Caco-2 (cell line): ENCODE results near the gene CFD. TPM values are rescaled to one million over a fixed set of nuclear protein-coding genes. Genes with fewer than 3 reads are reported as not detected.

Experiments used
- BruUV-seq: library from RNA; stranded (reverse); fragments of 400-500 nt; replicated peaks from 2 replicates; lab custom pipeline; 2021; lab: Mats Ljungman, UMichigan
- CTCF ChIA-PET: fragments of 300-600 bp; sonication (Branson Sonifier 250); formaldehyde crosslinking; loops from one replicate; lab custom pipeline; 2022; ENCODE audit warnings: antibody characterized with exemption; lab: Charles Lee
- POLR2A ChIA-PET: fragments of 300-600 bp; sonication (Branson Sonifier 250); formaldehyde crosslinking; loops from one replicate; lab custom pipeline; 2022; ENCODE audit warnings: antibody characterized with exemption; lab: Charles Lee
- DNase-seq, 2 experiments: peaks; one replicate each; pipeline versions ENCODE4 v3.0.0 to v3.0.0-alpha.2; 2020 to 2022
- H3K27me3 ChIP-seq: replicated peaks from 2 replicates; pipeline ENCODE4 v1.6.0; 2011; ENCODE audit warnings: low read length; ENCODE audit not compliant: control insufficient read depth, insufficient read depth
- H3K36me3 ChIP-seq: 2 replicates; pipeline ENCODE4 v1.5.1; 2011; ENCODE audit warnings: low read length; ENCODE audit not compliant: control insufficient read depth, insufficient read depth
- H3K4me1 ChIP-seq: fragments of 250-450 bp; sonication (Bioruptor Pico); 2 replicates; pipeline ENCODE4 v1.5.1; 2020; ENCODE audit warnings: mild to moderate bottlenecking
- H3K4me3 ChIP-seq: 2 replicates; pipeline ENCODE4 v1.5.1; 2011; ENCODE audit warnings: low read depth, mild to moderate bottlenecking, control low read depth, low read length
- H3K9me3 ChIP-seq: fragments of 250-450 bp; sonication (Bioruptor Pico); 2 replicates; pipeline ENCODE4 v1.5.1; 2020; ENCODE audit warnings: mild to moderate bottlenecking, moderate library complexity
- H3K27ac Mint-ChIP-seq: one replicate; pipeline ENCODE4 v1.8.0; 2022; ENCODE audit warnings: mixed read lengths; ENCODE audit not compliant: unreplicated experiment
- H3K27me3 Mint-ChIP-seq: one replicate; pipeline ENCODE4 v1.8.0; 2022; ENCODE audit warnings: mixed read lengths; ENCODE audit not compliant: insufficient read depth, unreplicated experiment
- H3K36me3 Mint-ChIP-seq: one replicate; pipeline ENCODE4 v1.8.0; 2022; ENCODE audit warnings: mild to moderate bottlenecking, mixed read lengths; ENCODE audit not compliant: insufficient read depth, unreplicated experiment
- H3K4me1 Mint-ChIP-seq: one replicate; pipeline ENCODE4 v1.8.0; 2022; ENCODE audit warnings: low read depth, mixed read lengths; ENCODE audit not compliant: unreplicated experiment
- H3K4me3 Mint-ChIP-seq: one replicate; pipeline ENCODE4 v1.8.0; 2022; ENCODE audit warnings: mild to moderate bottlenecking, moderate library complexity, mixed read lengths; ENCODE audit not compliant: unreplicated experiment
- H3K9me3 Mint-ChIP-seq: one replicate; pipeline ENCODE4 v1.8.0; 2022; ENCODE audit warnings: mixed read lengths; ENCODE audit not compliant: unreplicated experiment
- intact Hi-C: fragments of 100-400 bp; cut with micrococcal nuclease; formaldehyde crosslinking; loops from one replicate; pipeline ENCODE4 v1.10.0; 2022; ENCODE audit not compliant: unreplicated experiment
- total RNA-seq: library from RNA; stranded (reverse); gene quantifications from 2 replicates; pipeline ENCODE4 v1.2.3, GENCODE V29; 2022
- TF ChIP-seq, protein P1 (sequence below), 2 experiments: fragments of 200-600 bp in 1 of 2; IDR thresholded peaks; 1 replicate in 1 of 2; 2 replicates in 1 of 2; pipeline versions ENCODE4 v1.5.1 to v1.8.0; 2011 to 2022; ENCODE audit warnings: antibody characterized with exemption in 1 of 2, control low read depth in 1 of 2, inconsistent platforms in 1 of 2, low read depth in 1 of 2, low read length in 1 of 2, mild to moderate bottlenecking in 1 of 2, moderate library complexity in 1 of 2; ENCODE audit not compliant: insufficient read depth in 1 of 2, severe bottlenecking in 1 of 2, unreplicated experiment in 1 of 2

Gene CFD
- total RNA-seq, 1 experiment from 2014 or later: 6.1 TPM

DNA sequence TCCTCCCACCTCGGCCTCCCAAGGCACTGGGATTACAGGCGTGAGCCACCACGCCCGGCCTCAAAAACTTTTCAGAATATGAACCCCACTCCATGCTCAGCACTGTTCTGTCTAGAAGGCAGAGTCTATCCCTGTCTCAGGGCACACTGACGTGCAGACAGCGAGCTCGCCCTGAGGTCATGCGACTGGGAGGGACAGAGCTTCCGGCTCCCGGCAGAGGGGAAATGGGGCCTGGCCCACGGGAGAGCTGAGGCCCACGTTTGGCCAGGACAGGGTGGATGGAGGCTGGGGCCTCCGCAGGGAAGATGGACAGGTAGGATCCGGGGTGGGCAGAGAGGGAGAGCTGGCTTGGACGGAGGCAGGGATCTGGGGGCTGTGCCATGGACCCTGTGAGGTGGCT is 34.6 kb upstream of the CFD start:
- TF ChIP-seq, protein P1, sequence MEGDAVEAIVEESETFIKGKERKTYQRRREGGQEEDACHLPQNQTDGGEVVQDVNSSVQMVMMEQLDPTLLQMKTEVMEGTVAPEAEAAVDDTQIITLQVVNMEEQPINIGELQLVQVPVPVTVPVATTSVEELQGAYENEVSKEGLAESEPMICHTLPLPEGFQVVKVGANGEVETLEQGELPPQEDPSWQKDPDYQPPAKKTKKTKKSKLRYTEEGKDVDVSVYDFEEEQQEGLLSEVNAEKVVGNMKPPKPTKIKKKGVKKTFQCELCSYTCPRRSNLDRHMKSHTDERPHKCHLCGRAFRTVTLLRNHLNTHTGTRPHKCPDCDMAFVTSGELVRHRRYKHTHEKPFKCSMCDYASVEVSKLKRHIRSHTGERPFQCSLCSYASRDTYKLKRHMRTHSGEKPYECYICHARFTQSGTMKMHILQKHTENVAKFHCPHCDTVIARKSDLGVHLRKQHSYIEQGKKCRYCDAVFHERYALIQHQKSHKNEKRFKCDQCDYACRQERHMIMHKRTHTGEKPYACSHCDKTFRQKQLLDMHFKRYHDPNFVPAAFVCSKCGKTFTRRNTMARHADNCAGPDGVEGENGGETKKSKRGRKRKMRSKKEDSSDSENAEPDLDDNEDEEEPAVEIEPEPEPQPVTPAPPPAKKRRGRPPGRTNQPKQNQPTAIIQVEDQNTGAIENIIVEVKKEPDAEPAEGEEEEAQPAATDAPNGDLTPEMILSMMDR (IDR thresholded peaks at IDR 0.05; ENCODE audit: insufficient read depth in 1 of 2, low read depth in 1 of 2, low read length in 1 of 2, severe bottlenecking in 1 of 2, unreplicated experiment in 1 of 2): no peak
- H3K27me3 Mint-ChIP-seq: no peaks in the 10 kb centered on the region
- Histone ChIP-seq H3K4me3 (no peak overlapping the region), H3K9me3 (no peaks in the 10 kb centered on the region), H3K4me1 (no peaks in the 10 kb centered on the region), H3K27me3 (no peaks in the 10 kb centered on the region), H3K36me3 (no peaks in the 10 kb centered on the region)
- no peaks in the 10 kb centered on the region for H3K4me1 Mint-ChIP-seq
- intact Hi-C loops: no loop called here
- no peak for DNase-seq
- no TSS peak for BruUV-seq
- ChIA-PET CTCF (no interaction called here), POLR2A (no interaction called here)
- H3K36me3 Mint-ChIP-seq: peaks cover 8% of the 10 kb centered on the region
- H3K27ac Mint-ChIP-seq: no peak overlapping the region
- H3K4me3 Mint-ChIP-seq: no peak overlapping the region
- no peaks in the 10 kb centered on the region for H3K9me3 Mint-ChIP-seq

DNA sequence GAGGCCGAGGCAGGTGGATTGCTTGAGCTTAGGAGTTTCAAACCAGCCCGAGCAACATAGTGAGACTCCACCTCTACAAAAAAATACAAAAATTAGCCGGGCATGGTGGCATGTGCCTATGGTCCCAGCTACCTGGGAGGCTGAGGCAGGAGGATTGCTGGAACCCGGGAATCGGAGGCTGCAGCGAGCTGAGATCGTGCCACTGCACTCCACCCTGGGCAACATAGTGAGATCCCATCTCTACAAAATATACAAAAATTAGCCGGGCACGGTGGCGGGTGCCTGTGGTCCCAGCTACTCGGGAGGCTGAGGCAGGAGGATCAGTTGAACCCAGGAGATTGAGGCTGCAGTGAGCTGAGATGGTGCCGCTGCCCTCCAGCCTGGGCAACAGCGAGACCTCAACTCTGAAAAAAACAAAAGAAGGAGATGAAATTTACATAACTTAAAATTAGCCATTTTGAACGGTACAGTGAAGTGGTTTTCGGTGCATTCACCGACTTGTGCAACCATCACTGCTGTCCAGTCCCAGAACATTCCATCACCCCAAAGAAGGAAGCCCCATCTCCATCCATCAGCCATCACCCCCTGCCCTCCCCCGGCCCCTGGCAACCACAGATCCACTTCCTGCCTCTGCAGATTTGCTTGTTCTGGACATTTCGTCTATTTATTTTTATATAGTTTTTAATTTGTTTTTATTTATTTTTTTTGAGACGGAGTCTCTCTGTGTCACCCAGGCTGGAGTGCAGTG is 33.4 kb upstream of the CFD start:
- Mint-ChIP-seq H3K4me1 (no peaks in the 10 kb centered on the region), H3K36me3 (no peaks in the 10 kb centered on the region), H3K27ac (no peak overlapping the region), H3K9me3 (no peaks in the 10 kb centered on the region), H3K4me3 (no peak overlapping the region), H3K27me3 (no peaks in the 10 kb centered on the region)
- H3K9me3 ChIP-seq: no peaks in the 10 kb centered on the region
- H3K4me3 ChIP-seq: no peak overlapping the region
- H3K36me3 ChIP-seq: no peaks in the 10 kb centered on the region
- BruUV-seq: no TSS peak
- no peaks in the 10 kb centered on the region for H3K4me1 ChIP-seq
- intact Hi-C loops: no loop called here
- POLR2A ChIA-PET: no interaction called here
- CTCF ChIA-PET: no interaction called here
- TF ChIP-seq, protein P1 (IDR thresholded peaks at IDR 0.05; ENCODE audit: insufficient read depth in 1 of 2, low read depth in 1 of 2, low read length in 1 of 2, severe bottlenecking in 1 of 2, unreplicated experiment in 1 of 2): no peak
- no peak for DNase-seq
- no peaks in the 10 kb centered on the region for H3K27me3 ChIP-seq

DNA sequence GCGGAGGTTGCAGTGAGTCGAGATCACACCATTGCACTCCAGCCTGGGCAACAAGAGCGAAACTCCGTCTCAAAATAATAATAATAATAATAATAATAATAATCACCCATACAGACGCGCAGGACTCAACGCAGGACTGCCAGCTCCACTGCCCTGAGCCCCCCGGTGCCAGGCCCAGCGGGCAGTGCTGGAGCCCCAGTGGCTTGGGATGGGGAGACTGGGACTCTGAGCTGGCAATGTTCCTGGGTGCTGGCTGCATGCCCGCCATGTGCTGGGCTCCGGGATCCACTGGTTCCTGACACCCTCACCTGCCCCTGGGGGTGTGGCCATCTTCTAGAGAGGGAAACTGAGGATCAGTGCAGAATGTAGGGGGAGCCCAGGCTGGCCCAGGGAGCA is 32.2 kb upstream of the CFD start:
- no peaks in the 10 kb centered on the region for H3K36me3 Mint-ChIP-seq
- no peak overlapping the region for H3K4me3 ChIP-seq
- H3K27me3 Mint-ChIP-seq: no peaks in the 10 kb centered on the region
- no peak for DNase-seq
- H3K4me1 Mint-ChIP-seq: no peaks in the 10 kb centered on the region
- H3K9me3 ChIP-seq: no peaks in the 10 kb centered on the region
- H3K4me3 Mint-ChIP-seq: no peak overlapping the region
- H3K9me3 Mint-ChIP-seq: no peaks in the 10 kb centered on the region
- no peak overlapping the region for H3K27ac Mint-ChIP-seq
- H3K36me3 ChIP-seq: no peaks in the 10 kb centered on the region
- no TSS peak for BruUV-seq
- no peaks in the 10 kb centered on the region for H3K27me3 ChIP-seq
- CTCF ChIA-PET: no interaction called here
- TF ChIP-seq, protein P1 (IDR thresholded peaks at IDR 0.05; ENCODE audit: insufficient read depth in 1 of 2, low read depth in 1 of 2, low read length in 1 of 2, severe bottlenecking in 1 of 2, unreplicated experiment in 1 of 2): no peak
- intact Hi-C loops: no loop called here
- H3K4me1 ChIP-seq: no peaks in the 10 kb centered on the region
- POLR2A ChIA-PET: no interaction called here
